HG03575 (cell line): ENCODE measurements around the gene RAB4B.
"Not testable (repeated sequence)": the region's sequence is repeated elsewhere in the genome, so short reads cannot be mapped to it uniquely, and the experiment has no call there.

ENCODE experiments used
- ATAC-seq: cut with Tn5 transposase; IDR thresholded peaks from one replicate; pipeline ENCODE4 v1.9.1; 2021; ENCODE audit not compliant: unreplicated experiment, insufficient number of reproducible peaks, low FRiP score; ENCODE audit errors: extremely low read depth

RAB4B gene

DNA sequence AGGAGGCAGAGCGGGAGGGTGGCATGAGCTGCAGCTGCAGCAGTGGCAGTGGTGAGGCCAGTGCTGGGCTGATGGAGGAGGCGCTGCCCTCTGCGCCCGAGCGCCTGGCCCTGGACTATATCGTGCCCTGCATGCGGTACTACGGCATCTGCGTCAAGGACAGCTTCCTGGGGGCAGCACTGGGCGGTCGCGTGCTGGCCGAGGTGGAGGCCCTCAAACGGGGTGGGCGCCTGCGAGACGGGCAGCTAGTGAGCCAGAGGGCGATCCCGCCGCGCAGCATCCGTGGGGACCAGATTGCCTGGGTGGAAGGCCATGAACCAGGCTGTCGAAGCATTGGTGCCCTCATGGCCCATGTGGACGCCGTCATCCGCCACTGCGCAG, 22.9 kb downstream of the RAB4B start:
- no peak for ATAC-seq

GRCh38 chr19:40801426-40802299, 23.6 kb downstream of the RAB4B start:
- no peak for ATAC-seq

- ATAC-seq, result no peak
These were observed 24.5 kb downstream of the RAB4B start for GRCh38 chr19:40802300-40803169.

- no peak for ATAC-seq
These were observed 25.3 kb downstream of the RAB4B start for GRCh38 chr19:40803170-40803856.

- ATAC-seq, result no peak
These were observed 26.1 kb downstream of the RAB4B start for GRCh38 chr19:40803857-40804782.

DNA sequence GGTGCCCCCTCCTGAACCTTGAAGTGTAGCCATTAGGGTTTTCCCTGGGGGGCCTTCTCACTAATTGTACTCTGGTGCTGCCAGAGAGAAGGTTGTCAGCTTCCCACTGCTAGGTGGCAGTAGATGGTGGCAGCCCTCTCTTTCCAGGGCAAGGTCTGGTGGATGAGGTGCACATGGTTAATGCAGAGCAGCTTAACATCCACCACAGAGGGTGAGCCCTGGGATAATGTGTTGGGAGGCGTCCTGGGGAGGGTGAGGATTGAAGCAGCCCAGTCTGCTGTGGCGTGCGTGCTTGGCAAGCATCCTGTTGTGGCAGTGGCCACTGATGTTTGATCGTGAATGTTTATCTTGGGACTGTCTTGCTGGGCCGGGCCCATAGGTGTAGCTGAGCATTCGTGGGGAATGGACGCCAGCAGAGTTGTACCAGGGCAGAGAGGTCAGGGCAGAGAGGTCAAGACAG, 26.8 kb downstream of the RAB4B start:
- ATAC-seq, result no peak

- no peak for ATAC-seq
These were observed 27.3 kb downstream of the RAB4B start for GRCh38 chr19:40805258-40805868.

DNA sequence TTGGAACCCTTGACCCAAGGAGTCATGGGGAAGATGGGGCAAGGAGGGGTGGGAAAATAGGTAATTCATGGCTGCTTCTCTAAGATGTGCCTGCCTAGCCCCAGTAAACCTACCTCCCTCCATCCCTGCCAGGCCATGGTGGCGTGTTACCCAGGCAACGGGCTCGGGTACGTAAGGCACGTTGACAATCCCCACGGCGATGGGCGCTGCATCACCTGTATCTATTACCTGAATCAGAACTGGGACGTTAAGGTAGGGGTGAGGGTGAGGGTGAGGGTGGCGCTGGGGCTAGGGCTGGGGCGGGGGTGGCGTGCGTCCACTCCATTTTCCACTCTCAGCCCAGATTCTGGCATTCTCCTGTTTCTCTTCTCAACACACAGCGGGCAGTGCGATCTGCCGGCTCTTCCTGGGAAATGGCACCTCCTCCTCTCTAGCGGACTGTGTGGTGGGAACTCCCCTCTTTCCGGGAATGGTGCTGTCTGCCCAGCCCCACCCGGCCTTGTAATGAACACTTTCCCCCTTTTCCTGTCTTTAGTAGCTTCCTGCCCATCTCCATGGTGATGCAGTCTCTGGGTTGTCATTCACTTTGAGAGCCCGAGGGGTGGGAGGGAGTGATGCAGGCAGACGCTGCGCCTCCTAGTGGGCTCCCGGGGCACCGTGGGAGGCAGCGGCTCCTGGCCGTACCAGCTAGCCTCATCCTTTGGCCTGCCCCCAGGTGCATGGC, 28.5 kb downstream of the RAB4B start:
- no peak for ATAC-seq

DNA sequence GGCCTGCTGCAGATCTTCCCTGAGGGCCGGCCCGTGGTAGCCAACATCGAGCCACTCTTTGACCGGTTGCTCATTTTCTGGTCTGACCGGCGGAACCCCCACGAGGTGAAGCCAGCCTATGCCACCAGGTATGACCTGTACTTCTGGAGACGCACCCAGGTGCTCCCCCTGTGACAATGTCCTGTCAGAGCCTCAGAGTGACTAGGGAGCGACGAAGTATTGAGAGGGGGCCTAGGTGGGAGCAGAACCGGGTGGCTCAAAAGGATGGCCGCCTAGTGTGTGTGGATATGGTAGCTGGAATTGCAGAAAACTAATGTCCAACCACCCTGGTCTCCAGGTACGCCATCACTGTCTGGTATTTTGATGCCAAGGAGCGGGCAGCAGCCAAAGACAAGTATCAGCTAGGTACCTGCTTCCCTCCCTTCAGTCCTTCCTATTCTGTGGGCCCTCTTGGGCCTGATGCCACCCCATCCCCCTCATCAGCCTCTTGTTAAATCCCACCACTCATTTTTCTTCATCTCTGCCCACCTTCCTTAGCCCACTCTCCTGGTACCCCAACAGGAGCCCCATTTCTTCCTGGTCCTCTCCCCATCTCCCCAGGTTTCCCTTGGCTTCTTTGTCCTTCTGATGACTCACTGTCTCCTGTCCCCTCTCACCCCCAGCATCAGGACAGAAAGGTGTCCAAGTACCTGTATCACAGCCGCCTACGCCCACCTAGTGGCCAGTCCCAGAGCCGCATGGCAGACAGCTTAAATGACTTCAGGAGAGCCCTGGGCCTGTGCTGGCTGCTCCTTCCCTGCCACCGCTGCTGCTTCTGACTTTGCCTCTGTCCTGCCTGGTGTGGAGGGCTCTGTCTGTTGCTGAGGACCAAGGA, 29.3 kb downstream of the RAB4B start:
- no peak for ATAC-seq

- ATAC-seq, result no peak
These were observed 29.9 kb downstream of the RAB4B start for GRCh38 chr19:40808021-40808325.

GRCh38 chr19:40808497-40808896, 30.4 kb downstream of the RAB4B start:
- ATAC-seq, result no peak

GRCh38 chr19:40809358-40810086, 31.5 kb downstream of the RAB4B start:
- ATAC-seq, result no peak

DNA sequence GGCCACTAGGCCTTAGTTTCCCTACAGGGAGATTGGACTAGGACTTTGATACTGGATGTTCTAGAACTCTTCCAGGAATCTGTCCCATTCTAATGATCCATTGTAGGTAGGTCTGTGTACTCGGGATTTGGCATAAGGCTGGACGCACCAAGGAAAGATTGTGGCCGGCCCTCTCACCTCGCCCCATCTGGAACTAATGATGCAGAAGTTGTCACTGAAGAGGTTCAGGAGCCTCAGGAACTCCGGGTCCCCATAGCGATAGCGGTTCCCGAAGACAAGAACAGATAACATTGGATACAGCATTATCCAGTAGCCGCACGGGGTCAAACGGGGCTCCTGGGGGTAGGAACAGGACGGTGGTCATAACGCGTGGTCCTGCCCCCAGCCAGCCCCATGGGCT, 32.1 kb downstream of the RAB4B start:
- no peak for ATAC-seq

- not testable (repeated sequence) for ATAC-seq
These were observed 32.8 kb downstream of the RAB4B start for GRCh38 chr19:40810649-40811408.

- ATAC-seq, result no peak
These were observed 33.7 kb downstream of the RAB4B start for GRCh38 chr19:40811478-40812341.
